MCF 10A (cell line): Measurements from ENCODE around the gene C1S. TPM values are rescaled to one million over a fixed set of nuclear protein-coding genes. Genes with fewer than 3 reads are reported as not detected.

Source experiments
- BruUV-seq: library from RNA; stranded (reverse); fragments of 400-500 nt; replicated peaks from 2 replicates; lab custom pipeline; 2021; lab: Mats Ljungman, UMichigan
- CTCF ChIA-PET: fragments of 300-600 bp; sonication (Branson Sonifier 250); formaldehyde crosslinking; extraction: SDS; loops from one replicate; lab custom pipeline; 2021; ENCODE audit warnings: antibody characterized with exemption, inconsistent platforms; lab: Yijun Ruan, JAX
- POLR2A ChIA-PET: fragments of 300-600, 350-650 bp; sonication (Branson Sonifier 250); formaldehyde crosslinking; extraction: SDS; loops from one replicate; lab custom pipeline; 2020; ENCODE audit warnings: antibody characterized with exemption, inconsistent platforms; lab: Yijun Ruan, JAX
- DNase-seq: peaks from one replicate; pipeline ENCODE4 v3.0.0-alpha.2; 2018; ENCODE audit not compliant: unreplicated experiment
- H3K27ac Mint-ChIP-seq: one replicate; pipeline ENCODE4 v1.8.0; 2022; ENCODE audit warnings: mild to moderate bottlenecking, low read depth, mixed read lengths; ENCODE audit not compliant: unreplicated experiment
- H3K27me3 Mint-ChIP-seq: one replicate; pipeline ENCODE4 v1.8.0; 2022; ENCODE audit warnings: mixed read lengths; ENCODE audit not compliant: insufficient read depth, unreplicated experiment
- H3K36me3 Mint-ChIP-seq: one replicate; pipeline ENCODE4 v1.8.0; 2022; ENCODE audit warnings: mild to moderate bottlenecking, moderate library complexity, mixed read lengths; ENCODE audit not compliant: insufficient read depth, unreplicated experiment
- H3K4me1 Mint-ChIP-seq: one replicate; pipeline ENCODE4 v1.8.0; 2022; ENCODE audit warnings: mixed read lengths; ENCODE audit not compliant: insufficient read depth, unreplicated experiment
- H3K4me3 Mint-ChIP-seq: one replicate; pipeline ENCODE4 v1.8.0; 2022; ENCODE audit warnings: mild to moderate bottlenecking, moderate library complexity, mixed read lengths; ENCODE audit not compliant: unreplicated experiment
- H3K9me3 Mint-ChIP-seq: one replicate; pipeline ENCODE4 v1.8.0; 2022; ENCODE audit warnings: mixed read lengths; ENCODE audit not compliant: unreplicated experiment
- CTCF ChIP-seq: fragments of 200-600 bp; IDR thresholded peaks from one replicate; pipeline ENCODE4 v1.8.0; 2022; ENCODE audit warnings: antibody characterized with exemption, mild to moderate bottlenecking; ENCODE audit not compliant: unreplicated experiment
- intact Hi-C: fragments of 100-400 bp; cut with micrococcal nuclease; formaldehyde crosslinking; loops from 2 replicates; pipeline ENCODE4 v1.14.1; 2022
- total RNA-seq: library from RNA; stranded (reverse); gene quantifications from 2 replicates; pipeline ENCODE4 v1.2.3, GENCODE V29; 2022

The C1S gene
- total RNA-seq, 1 experiment from 2014 or later, result 6.0 TPM

- intact Hi-C loops, result no loop called here
- POLR2A ChIA-PET, result interaction anchor here (1.1 to 3.3 kb wide), 5 partner anchors 18 to 152 kb away, joined by 3 to 15 read pairs (median 5); partner anchors contain the start of genes C1R and C1S
- H3K9me3 Mint-ChIP-seq, result no peaks in the 10 kb centered on the region
These were observed 53.5 kb downstream of the C1S start for GRCh38 chr12:7114008-7114407.

GRCh38 chr12:7114851-7115250 is 54.3 kb downstream of the C1S start:
- H3K4me1 Mint-ChIP-seq, result peaks cover 8% of the 10 kb centered on the region
- no peak overlapping the region for H3K4me3 Mint-ChIP-seq
- TF ChIP-seq CTCF, result no peak
- ChIA-PET CTCF (interaction anchor here (8.3 kb wide), 1 partner anchor 57 kb away, joined by 123 read pairs; the partner anchor contains the start of gene C1S), POLR2A (no interaction called here)
- peaks cover 40% of the 10 kb centered on the region for H3K36me3 Mint-ChIP-seq
- no peaks in the 10 kb centered on the region for H3K9me3 Mint-ChIP-seq
- no peaks in the 10 kb centered on the region for H3K27me3 Mint-ChIP-seq
- H3K27ac Mint-ChIP-seq, result no peak overlapping the region
- intact Hi-C loops, result no loop called here
- BruUV-seq, result no TSS peak
- no peak for DNase-seq

More at GRCh38 chr12:7114008-7114407, 53.5 kb downstream of the C1S start:
- no TSS peak for BruUV-seq
- DNase-seq, result no peak
- CTCF ChIA-PET, result interaction anchor here (0.6 to 8.3 kb wide), 23 partner anchors 8 to 245 kb away, joined by 3 to 123 read pairs (median 5); partner anchors contain the start of genes C12orf57, C1S, PEX5 and RNU7-1
- H3K4me3 Mint-ChIP-seq, result no peak overlapping the region
- no peak for TF ChIP-seq CTCF
- no peak overlapping the region for H3K27ac Mint-ChIP-seq
- peaks cover 15% of the 10 kb centered on the region for H3K4me1 Mint-ChIP-seq
- H3K27me3 Mint-ChIP-seq, result no peaks in the 10 kb centered on the region
- H3K36me3 Mint-ChIP-seq, result peaks cover 40% of the 10 kb centered on the region

GRCh38 chr12:7116196-7116595 is 55.7 kb downstream of the C1S start:
- TF ChIP-seq CTCF, result no peak
- BruUV-seq, result no TSS peak
- no peak for DNase-seq
- H3K27ac Mint-ChIP-seq, result peak overlapping the region; percentile 9
- intact Hi-C loops, result no loop called here
- no peaks in the 10 kb centered on the region for H3K27me3 Mint-ChIP-seq
- peaks cover 6% of the 10 kb centered on the region for H3K4me1 Mint-ChIP-seq
- ChIA-PET CTCF (interaction anchor here (0.6 to 1.5 kb wide), 3 partner anchors 28 to 345 kb away, joined by 5 to 6 read pairs (median 5); no protein-coding TSS in a partner anchor), POLR2A (no interaction called here)
- H3K9me3 Mint-ChIP-seq, result no peaks in the 10 kb centered on the region
- peaks cover 36% of the 10 kb centered on the region for H3K36me3 Mint-ChIP-seq
- H3K4me3 Mint-ChIP-seq, result no peak overlapping the region

GRCh38 chr12:7116916-7117315 is 56.4 kb downstream of the C1S start:
- no peak for DNase-seq
- intact Hi-C loops, result no loop called here
- no TSS peak for BruUV-seq
- Mint-ChIP-seq H3K4me3 (no peak overlapping the region), H3K27me3 (no peaks in the 10 kb centered on the region), H3K9me3 (no peaks in the 10 kb centered on the region), H3K4me1 (peaks cover 6% of the 10 kb centered on the region), H3K27ac (no peak overlapping the region), H3K36me3 (peaks cover 36% of the 10 kb centered on the region)
- POLR2A ChIA-PET, result interaction anchor here (0.8 kb wide), 1 partner anchor 244 kb away, joined by 3 read pairs; the partner anchor contains the start of gene SPSB2
- no peak for TF ChIP-seq CTCF
- CTCF ChIA-PET, result interaction anchor here (0.6 to 1.1 kb wide), 4 partner anchors 9 to 172 kb away, joined by 3 to 5 read pairs (median 3); no protein-coding TSS in a partner anchor
